H9 (cell line): Measurements from ENCODE around the gene NHS. TPM values are rescaled to one million over a fixed set of nuclear protein-coding genes. Genes with fewer than 3 reads are reported as not detected.

Source experiments
- DNase-seq: peaks from one replicate; pipeline ENCODE4 v3.0.0-alpha.2; 2017
- H2AFZ ChIP-seq: one replicate; pipeline ENCODE4 v1.6.1; 2013; ENCODE audit warnings: mild to moderate bottlenecking, low read length, control low read depth, moderate library complexity
- H2AK5ac ChIP-seq: 2 replicates; pipeline ENCODE4 v1.6.1; 2013; ENCODE audit warnings: low read length, control low read depth, mixed read lengths; ENCODE audit not compliant: insufficient read length
- H2BK120ac ChIP-seq: one replicate; pipeline ENCODE4 v1.6.1; 2013; ENCODE audit warnings: low read depth, mild to moderate bottlenecking, low read length, control low read depth, inconsistent platforms; ENCODE audit not compliant: poor library complexity, severe bottlenecking
- H2BK12ac ChIP-seq: 2 replicates; pipeline ENCODE4 v1.6.1; 2013; ENCODE audit warnings: low read length, control low read depth, mixed read lengths, low read depth; ENCODE audit not compliant: insufficient read length
- H2BK15ac ChIP-seq: 2 replicates; pipeline ENCODE4 v1.6.1; 2013; ENCODE audit warnings: low read depth, low read length, control low read depth
- H2BK20ac ChIP-seq: one replicate; pipeline ENCODE4 v1.6.1; 2013; ENCODE audit warnings: low read depth, mild to moderate bottlenecking, low read length, control low read depth, inconsistent platforms; ENCODE audit not compliant: poor library complexity, severe bottlenecking
- H2BK5ac ChIP-seq: 2 replicates; pipeline ENCODE4 v1.6.1; 2013; ENCODE audit warnings: low read length, control low read depth, mixed read lengths; ENCODE audit not compliant: insufficient read length
- H3K14ac ChIP-seq: 2 replicates; pipeline ENCODE4 v1.6.1; 2013; ENCODE audit warnings: low read length, control low read depth; ENCODE audit not compliant: insufficient read depth
- H3K18ac ChIP-seq: 2 replicates; pipeline ENCODE4 v1.6.1; 2013; ENCODE audit warnings: low read depth, mild to moderate bottlenecking, mixed read lengths, low read length, control low read depth; ENCODE audit not compliant: insufficient read length
- H3K23ac ChIP-seq: 2 replicates; pipeline ENCODE4 v1.6.1; 2013; ENCODE audit warnings: low read length, control low read depth, mixed read lengths, low read depth; ENCODE audit not compliant: insufficient read length
- H3K23me2 ChIP-seq: 2 replicates; pipeline ENCODE4 v1.6.1; 2013; ENCODE audit warnings: low read depth, mild to moderate bottlenecking, mixed read lengths, low read length, control low read depth; ENCODE audit not compliant: insufficient read length, poor library complexity, severe bottlenecking
- H3K27ac ChIP-seq: 2 replicates; pipeline ENCODE4 v1.5.1; 2013; ENCODE audit warnings: low read length, control low read depth, mixed read lengths, low read depth; ENCODE audit not compliant: insufficient read length
- H3K27me3 ChIP-seq: 2 replicates; pipeline ENCODE4 v1.6.1; 2013; ENCODE audit warnings: low read length, control low read depth, inconsistent platforms; ENCODE audit not compliant: insufficient read depth
- H3K4ac ChIP-seq: 2 replicates; pipeline ENCODE4 v1.6.1; 2013; ENCODE audit warnings: low read depth, mild to moderate bottlenecking, control low read depth, inconsistent platforms, low read length, moderate library complexity
- H3K4me1 ChIP-seq: 2 replicates; pipeline ENCODE4 v1.6.1; 2013; ENCODE audit warnings: low read length, control low read depth, inconsistent platforms; ENCODE audit not compliant: insufficient read depth
- H3K4me2 ChIP-seq: 2 replicates; pipeline ENCODE4 v1.6.1; 2013; ENCODE audit warnings: low read length, control low read depth, mixed read lengths; ENCODE audit not compliant: insufficient read length, insufficient read depth
- H3K56ac ChIP-seq: 2 replicates; pipeline ENCODE4 v1.6.1; 2013; ENCODE audit warnings: low read depth, mild to moderate bottlenecking, mixed read lengths, low read length, control low read depth; ENCODE audit not compliant: insufficient read length
- H3K79me1 ChIP-seq: 2 replicates; pipeline ENCODE4 v1.6.1; 2013; ENCODE audit warnings: low read depth, mild to moderate bottlenecking, moderate library complexity, low read length, control low read depth, inconsistent platforms; ENCODE audit not compliant: insufficient read depth, poor library complexity, severe bottlenecking
- H3K79me2 ChIP-seq: 2 replicates; pipeline ENCODE4 v1.6.1; 2013; ENCODE audit warnings: low read length, control low read depth, inconsistent platforms; ENCODE audit not compliant: insufficient read depth
- H3K9ac ChIP-seq: 2 replicates; pipeline ENCODE4 v1.6.1; 2013; ENCODE audit warnings: low read length, control low read depth, mixed read lengths; ENCODE audit not compliant: insufficient read length; ENCODE audit errors: extremely low read depth
- H3K9me3 ChIP-seq: one replicate; pipeline ENCODE4 v1.6.1; 2013; ENCODE audit warnings: low read depth, low read length, inconsistent platforms; ENCODE audit not compliant: control insufficient read depth
- H3T11ph ChIP-seq: one replicate; pipeline ENCODE4 v1.6.1; 2013; ENCODE audit warnings: mild to moderate bottlenecking, low read length, control low read depth, inconsistent platforms
- H4K20me1 ChIP-seq: one replicate; pipeline ENCODE4 v1.6.1; 2013; ENCODE audit not compliant: control insufficient read depth, insufficient read length, insufficient read depth
- H4K5ac ChIP-seq: 2 replicates; pipeline ENCODE4 v1.6.1; 2013; ENCODE audit warnings: low read depth, mild to moderate bottlenecking, mixed read lengths, low read length, control low read depth; ENCODE audit not compliant: insufficient read length
- H4K8ac ChIP-seq: replicated peaks from 2 replicates; pipeline ENCODE4 v1.6.1; 2013; ENCODE audit warnings: low read length, control low read depth, mixed read lengths, low read depth; ENCODE audit not compliant: insufficient read length
- H4K91ac ChIP-seq: 2 replicates; pipeline ENCODE4 v1.6.1; 2013; ENCODE audit warnings: low read depth, mild to moderate bottlenecking, moderate library complexity, mixed read lengths, low read length, control low read depth; ENCODE audit not compliant: insufficient read length
- H3K27ac Mint-ChIP-seq, 3 experiments: 2 replicates in 2 of 3; 3 replicates in 1 of 3; pipeline ENCODE4 v1.8.0; 2020 to 2021; ENCODE audit warnings: mixed read lengths in 3 of 3, mild to moderate bottlenecking in 1 of 3, moderate library complexity in 1 of 3
- H3K27me3 Mint-ChIP-seq: 2 replicates; pipeline ENCODE4 v1.8.0; 2021; ENCODE audit warnings: low read depth, mild to moderate bottlenecking, moderate library complexity, mixed read lengths
- H3K36me3 Mint-ChIP-seq, 3 experiments: 2 replicates in 2 of 3; 3 replicates in 1 of 3; pipeline ENCODE4 v1.8.0; 2020 to 2021; ENCODE audit warnings: low read depth in 3 of 3, mixed read lengths in 3 of 3; ENCODE audit not compliant: insufficient read depth in 1 of 3
- H3K4me1 Mint-ChIP-seq, 2 experiments: 2 replicates each; pipeline ENCODE4 v1.8.0; 2020; ENCODE audit warnings: mixed read lengths in 2 of 2
- H3K4me3 Mint-ChIP-seq, 2 experiments: 2 replicates in 1 of 2; 3 replicates in 1 of 2; pipeline ENCODE4 v1.8.0; 2020 to 2021; ENCODE audit warnings: mild to moderate bottlenecking in 2 of 2, mixed read lengths in 2 of 2, moderate library complexity in 1 of 2
- H3K9me3 Mint-ChIP-seq, 2 experiments: 2 replicates in 1 of 2; 3 replicates in 1 of 2; pipeline ENCODE4 v1.8.0; 2020; ENCODE audit warnings: mild to moderate bottlenecking in 2 of 2, mixed read lengths in 2 of 2, moderate library complexity in 1 of 2
- CTCF ChIP-seq: fragments of 200-600 bp; sonication (generic); conservative IDR thresholded peaks from 3 replicates; pipeline ENCODE4 v1.8.0; 2021; ENCODE audit warnings: antibody characterized with exemption, mild to moderate bottlenecking
- WGBS: extraction: QIAGEN DNeasy Blood & Tissue Kit; methylation state at CpG from one replicate; pipeline ENCODE4 v1.1.7; 2013; ENCODE audit warnings: missing lambda C conversion rate, low lambda C conversion rate, mixed read lengths; ENCODE audit not compliant: insufficient read length; ENCODE audit errors: extremely low coverage; 5-methylcytosine and 5-hydroxymethylcytosine counted together
- total RNA-seq: library from RNA; stranded (reverse); gene quantifications from 2 replicates; pipeline ENCODE4 v1.2.1, GENCODE V29; 2021

The NHS gene
- total RNA-seq, 1 experiment from 2014 or later = 8.7 TPM

GRCh38 chrX:17359500-17359899 lies 15.5 kb upstream of the NHS start:
- Histone ChIP-seq H3K79me2 (no peaks in the 10 kb centered on the region), H3T11ph (no peak overlapping the region), H3K18ac (no peak overlapping the region), H2AK5ac (no peak overlapping the region), H3K56ac (no peak overlapping the region), H3K4me1 (no peaks in the 10 kb centered on the region), H3K27ac (no peak overlapping the region), H3K23me2 (no peaks in the 10 kb centered on the region), H4K5ac (no peak overlapping the region), H3K14ac (no peak overlapping the region), H3K9ac (no peak overlapping the region), H2BK20ac (no peak overlapping the region), H2BK120ac (no peak overlapping the region), H3K4me2 (no peak overlapping the region), H3K23ac (no peak overlapping the region), H4K8ac (no peak overlapping the region), H3K79me1 (no peaks in the 10 kb centered on the region), H3K4ac (no peak overlapping the region), H4K20me1 (no peaks in the 10 kb centered on the region), H2BK12ac (no peak overlapping the region), H2AFZ (no peak overlapping the region), H3K9me3 (no peaks in the 10 kb centered on the region), H2BK5ac (no peak overlapping the region), H2BK15ac (no peak overlapping the region), H4K91ac (no peak overlapping the region), H3K27me3 (no peaks in the 10 kb centered on the region)
- 0 out of 4 replicates have a peak, but pooled peaks cover 0 to 3% of the 10 kb centered on the region in 2 experiments for H3K4me1 Mint-ChIP-seq
- TF ChIP-seq CTCF = no peak
- no peaks in the 10 kb centered on the region; a peak in 1 of 7 replicates for H3K36me3 Mint-ChIP-seq
- H3K27me3 Mint-ChIP-seq = no peaks in the 10 kb centered on the region; the same call in 1 of the 2 replicates
- DNase-seq = no peak
- no peak overlapping the region for H3K4me3 Mint-ChIP-seq
- H3K27ac Mint-ChIP-seq = no peak overlapping the region
- no CpG with 5 or more reads among the region's 3 CpGs for WGBS
- peaks cover 0 to 3% of the 10 kb centered on the region in 2 experiments; a peak in 3 of 5 replicates for H3K9me3 Mint-ChIP-seq
